Gastroesophageal sphincter (tissue), 4 donors: ENCODE data around the gene PIP5K1C. TPM values are rescaled to one million over a fixed set of nuclear protein-coding genes. Genes with fewer than 3 reads are reported as not detected.
A peak's percentile ranks its signal among the peaks of the same experiment; 100 is the strongest.
"Not testable (repeated sequence)": the region's sequence is repeated elsewhere in the genome, so short reads cannot be mapped to it uniquely, and the experiment has no call there.

Source experiments
- ATAC-seq: fragments of 150-250 bp; one replicate; pipeline ENCODE4 v1.9.1; 2016; ENCODE audit warnings: mild to moderate bottlenecking, moderate library complexity
- H3K27ac ChIP-seq, 4 donors: fragments of 200-600 bp; sonication (generic) in 3 of 4; 1 replicate in 3 of 4; 2 replicates in 1 of 4; pipeline ENCODE4 v1.5.1; 2016 to 2019
- H3K27me3 ChIP-seq: fragments of 200-600 bp; sonication (generic); one replicate; pipeline ENCODE4 v1.5.1; 2019
- H3K36me3 ChIP-seq, 2 donors: fragments of 200-600 bp; sonication (generic); one replicate each; pipeline ENCODE4 v1.5.1; 2019; ENCODE audit warnings: control low read depth in 1 of 2
- H3K4me1 ChIP-seq, 3 donors: fragments of 200-600 bp; sonication (generic); 1 replicate in 2 of 3; 2 replicates in 1 of 3; pipeline ENCODE4 v1.5.1; 2016 to 2019; ENCODE audit warnings: control low read depth in 2 of 3
- H3K4me3 ChIP-seq, 2 donors: fragments of 200-600 bp; sonication (generic); one replicate each; pipeline ENCODE4 v1.5.1; 2019; ENCODE audit warnings: mild to moderate bottlenecking in 1 of 2, moderate library complexity in 1 of 2
- H3K9me3 ChIP-seq, 3 donors: fragments of 200-600 bp; sonication (generic); one replicate each; pipeline ENCODE4 v1.5.1; 2017 to 2019; ENCODE audit warnings: control low read depth in 2 of 3
- CTCF ChIP-seq, 4 experiments: fragments of 200-600 bp in 2 of 4; fragments of 450-650 bp in 2 of 4; sonication (generic) in 1 of 4; IDR thresholded peaks; one replicate each; pipeline ENCODE4 v1.5.1; 2017 to 2019; ENCODE audit warnings: antibody characterized with exemption in 4 of 4, mild to moderate bottlenecking in 2 of 4, moderate library complexity in 2 of 4
- EP300 ChIP-seq: sonication (generic); formaldehyde crosslinking; IDR thresholded peaks from one replicate; pipeline ENCODE4 v1.6.1; 2017; ENCODE audit warnings: antibody characterized with exemption, mild to moderate bottlenecking
- POLR2A ChIP-seq, 2 donors: fragments of 450-650 bp; IDR thresholded peaks; one replicate each; pipeline ENCODE4 v1.6.1; 2017; ENCODE audit warnings: antibody characterized with exemption in 2 of 2, mild to moderate bottlenecking in 2 of 2, moderate library complexity in 1 of 2
- POLR2AphosphoS5 ChIP-seq: sonication (generic); formaldehyde crosslinking; IDR thresholded peaks from one replicate; pipeline ENCODE4 v1.6.1; 2017; ENCODE audit warnings: antibody characterized with exemption
- WGBS, 2 donors: methylation state at CpG; one replicate each; pipeline ENCODE4 v1.1.5; 2018; ENCODE audit warnings: low coverage in 1 of 2; 5-methylcytosine and 5-hydroxymethylcytosine counted together
- total RNA-seq, 4 donors: library from RNA; depleted of rRNA; stranded (reverse); fragments of >200 nt; gene quantifications; one replicate each; pipeline ENCODE4 v1.1.0, GENCODE V29; 2016

Gene PIP5K1C
- total RNA-seq, 4 donors from 2014 or later, result 50.8 to 165 (median 61.5) TPM

- peaks cover 0 to 4% of the 10 kb centered on the region in 2 donors for H3K36me3 ChIP-seq
- peaks cover 20% of the 10 kb centered on the region for H3K27me3 ChIP-seq
- H3K27ac ChIP-seq, result peak overlapping the region in 3 of 4 donors; percentile 66 to 76 (median 74)
- 6% methylated on average over 3 of the region's 16 CpGs; no CpG with 5 or more reads in 1 of the 2 donors for WGBS, 2 donors
- peaks cover 0 to 25% (median 10%) of the 10 kb centered on the region in 3 donors for H3K4me1 ChIP-seq
- peak overlapping the region; percentile 5 to 50 for H3K4me3 ChIP-seq
- ATAC-seq, result no peak
- H3K9me3 ChIP-seq, result no peaks in the 10 kb centered on the region
- TF ChIP-seq CTCF (IDR thresholded peaks at IDR 0.05) (peak in 3 of 4 experiments; percentile 42 to 76 (median 65)), POLR2AphosphoS5 (no peak)
These were observed 114.1 kb downstream of the PIP5K1C start for GRCh38 chr19:3586127-3586626.

- ATAC-seq, result peak; percentile 21
- peak within 1 kb of the TSS; percentile 5 to 50 for H3K4me3 ChIP-seq
These were observed 114.8 kb downstream of the PIP5K1C start, which contains the start of gene GIPC3 for GRCh38 chr19:3585301-3586126. Gene GIPC3 (plus strand): TSS chr19:3585478. CDS start chr19:3585598, 120 bp downstream.

GRCh38 chr19:3584036-3584802, 116.0 kb downstream of the PIP5K1C start:
- H3K4me3 ChIP-seq, ATAC-seq, H3K36me3 ChIP-seq, H3K27ac ChIP-seq, H3K9me3 ChIP-seq: not testable (repeated sequence)
- Histone ChIP-seq H3K4me1 (peaks cover 0 to 41% (median 10%) of the 10 kb centered on the region in 3 donors), H3K27me3 (peaks cover 20% of the 10 kb centered on the region)
- 84 to 87% methylated on average over 9 to 15 of the region's 15 CpGs for WGBS, 2 donors

More at GRCh38 chr19:3585301-3586126, 114.8 kb downstream of the PIP5K1C start, which contains the start of gene GIPC3:
- Histone ChIP-seq H3K36me3 (peaks cover 0 to 4% of the 10 kb centered on the region in 2 donors), H3K4me1 (peaks cover 0 to 28% (median 10%) of the 10 kb centered on the region in 3 donors), H3K27ac (peak within 1 kb of the TSS in 3 of 4 donors; percentile 66 to 76 (median 74)), H3K9me3 (no peaks in the 10 kb centered on the region), H3K27me3 (peaks cover 20% of the 10 kb centered on the region)
- TF ChIP-seq EP300 (no peak), CTCF (IDR thresholded peaks at IDR 0.05) (no peak), POLR2A (IDR thresholded peaks at IDR 0.05) (no peak), POLR2AphosphoS5 (no peak)
- 0% methylated on average over 2 of the region's 84 CpGs; no CpG with 5 or more reads in 1 of the 2 donors for WGBS, 2 donors

- peaks cover 0 to 44% (median 10%) of the 10 kb centered on the region in 3 donors for H3K4me1 ChIP-seq
- peak overlapping the region in 2 of 4 donors; percentile 80 to 83 for H3K27ac ChIP-seq
- not testable (repeated sequence) for ATAC-seq, H3K36me3 ChIP-seq, H3K4me3 ChIP-seq, H3K9me3 ChIP-seq
- 80 to 100% methylated on average over 1 of the region's 4 CpGs for WGBS, 2 donors
- H3K27me3 ChIP-seq, result peaks cover 20% of the 10 kb centered on the region
These were observed 118.5 kb downstream of the PIP5K1C start for GRCh38 chr19:3581792-3582191.

Other genes starting within 250 kb of the PIP5K1C start
- not detected for gene SMIM24, start 219.9 kb downstream of the PIP5K1C start, total RNA-seq
- gene SMIM44, start 217.0 kb downstream of the PIP5K1C start, total RNA-seq, result not detected
- 10 to 100 TPM; 16.5 to 30.7 (median 20.3) TPM for gene DOHH, start 199.8 kb downstream of the PIP5K1C start, total RNA-seq
- 10 to 100 TPM; 17.6 to 32.9 (median 23.0) TPM for gene FZR1, start 194.2 kb downstream of the PIP5K1C start, total RNA-seq
- not detected for gene TEKTIP1, start 161.3 kb downstream of the PIP5K1C start, total RNA-seq
- gene MFSD12, start 142.9 kb downstream of the PIP5K1C start, total RNA-seq, result 10 to 100 TPM; 22.1 to 94.1 (median 42.2) TPM
- 100 to 1,000 TPM; 106 to 203 (median 154) TPM for gene HMG20B, start 127.5 kb downstream of the PIP5K1C start, total RNA-seq
- 10 to 100 TPM in 1 of 4 donors, 1 to 10 TPM in 2, under 1 TPM in 1; 0.94 to 16.8 (median 2.1) TPM for gene GIPC3, start 115.0 kb downstream of the PIP5K1C start, total RNA-seq
- 10 to 100 TPM in 1 of 4 donors, 1 to 10 TPM in 3; 1.4 to 14.9 (median 4.5) TPM for gene TBXA2R, start 93.6 kb downstream of the PIP5K1C start, total RNA-seq
- gene CACTIN, start 73.7 kb downstream of the PIP5K1C start, total RNA-seq, result 10 to 100 TPM; 20.3 to 34.2 (median 28.6) TPM
- 1 to 10 TPM in 1 of 4 donors, under 1 TPM in 1, not detected in 2; 0.78 to 3.6 TPM for gene TJP3, start 7.9 kb upstream of the PIP5K1C start, total RNA-seq
- 10 to 100 TPM; 12.5 to 30.4 (median 21.3) TPM for gene APBA3, start 61.2 kb upstream of the PIP5K1C start, total RNA-seq
- gene MRPL54, start 62.2 kb upstream of the PIP5K1C start, total RNA-seq, result 10 to 100 TPM; 31.8 to 90.1 (median 76.3) TPM
- not detected for gene RAX2, start 71.8 kb upstream of the PIP5K1C start, total RNA-seq
- gene MATK, start 85.9 kb upstream of the PIP5K1C start, total RNA-seq, result 1 to 10 TPM in 3 of 4 donors, under 1 TPM in 1; 0.47 to 5.0 (median 1.7) TPM
- under 1 TPM in 1 of 4 donors, not detected in 3; 0.13 TPM for gene ZFR2, start 168.6 kb upstream of the PIP5K1C start, total RNA-seq
- under 1 TPM in 3 of 4 donors, not detected in 1; 0.07 to 0.67 (median 0.12) TPM for gene ATCAY, start 180.2 kb upstream of the PIP5K1C start, total RNA-seq
- gene NMRK2, start 232.6 kb upstream of the PIP5K1C start, total RNA-seq, result 1 to 10 TPM in 2 of 4 donors, under 1 TPM in 1, not detected in 1; 0.69 to 8.6 (median 7.3) TPM